HepG2 (cell line): Measurements from ENCODE around the gene OR6S1. TPM values are rescaled to one million over a fixed set of nuclear protein-coding genes. Genes with fewer than 3 reads are reported as not detected.
A peak's percentile ranks its signal among the peaks of the same experiment; 100 is the strongest.

Experiments
- CREB3 ChIP-seq: sonication (generic); formaldehyde crosslinking; IDR thresholded peaks from 2 replicates; pipeline ENCODE4 v1.5.0; 2020; ENCODE audit warnings: missing genetic modification reagents
- DRAP1 ChIP-seq: IDR thresholded peaks from 2 replicates; pipeline ENCODE4 v1.6.1; 2016; ENCODE audit warnings: missing genetic modification reagents, missing compliant biosample characterization
- ELF1 ChIP-seq: sonication (generic); formaldehyde crosslinking; IDR thresholded peaks from 2 replicates; pipeline ENCODE4 v1.4.0; 2020; ENCODE audit warnings: missing genetic modification reagents
- KDM4B ChIP-seq: sonication (generic); formaldehyde crosslinking; IDR thresholded peaks from 2 replicates; pipeline ENCODE4 v1.4.0; 2020; ENCODE audit warnings: missing genetic modification reagents
- PBX3 ChIP-seq: sonication (generic); formaldehyde crosslinking; IDR thresholded peaks from 2 replicates; pipeline ENCODE4 v1.8.1; 2023; ENCODE audit warnings: missing genetic modification reagents, inconsistent platforms, borderline replicate concordance
- SIX4 ChIP-seq: sonication (generic); formaldehyde crosslinking; IDR thresholded peaks from 2 replicates; pipeline ENCODE4 v1.4.0; 2020; ENCODE audit warnings: missing genetic modification reagents
- TBX3 ChIP-seq: fragments of 450-650 bp; IDR thresholded peaks from 2 replicates; pipeline ENCODE4 v1.6.1; 2017; ENCODE audit warnings: antibody characterized with exemption, mild to moderate bottlenecking, inconsistent platforms, borderline replicate concordance
- TEAD2 ChIP-seq: sonication (generic); formaldehyde crosslinking; IDR thresholded peaks from 2 replicates; pipeline ENCODE4 v1.9.0; 2021; ENCODE audit warnings: missing genetic modification reagents
- TMF1 ChIP-seq: sonication (generic); formaldehyde crosslinking; IDR thresholded peaks from 2 replicates; pipeline ENCODE4 v1.8.1; 2022; ENCODE audit warnings: low read depth, missing genetic modification reagents
- YEATS4 ChIP-seq: sonication (generic); formaldehyde crosslinking; IDR thresholded peaks from 2 replicates; pipeline ENCODE4 v1.4.0; 2020; ENCODE audit warnings: missing genetic modification reagents, borderline replicate concordance
- ZFP37 ChIP-seq: sonication (generic); formaldehyde crosslinking; IDR thresholded peaks from 2 replicates; pipeline ENCODE4 v1.4.0; 2020; ENCODE audit warnings: missing genetic modification reagents, borderline replicate concordance
- ZNF331 ChIP-seq: sonication (generic); formaldehyde crosslinking; IDR thresholded peaks from 2 replicates; pipeline ENCODE4 v1.4.0; 2020; ENCODE audit warnings: missing genetic modification reagents
- ZNF543 ChIP-seq: sonication (generic); formaldehyde crosslinking; IDR thresholded peaks from 2 replicates; pipeline ENCODE4 v1.4.0; 2020; ENCODE audit warnings: mild to moderate bottlenecking, missing genetic modification reagents
- ZNF564 ChIP-seq: sonication (generic); formaldehyde crosslinking; IDR thresholded peaks from 2 replicates; pipeline ENCODE4 v1.8.1; 2023; ENCODE audit warnings: mild to moderate bottlenecking, missing genetic modification reagents
- ZNF598 ChIP-seq: sonication (generic); formaldehyde crosslinking; IDR thresholded peaks from 2 replicates; pipeline ENCODE4 v1.5.1; 2020; ENCODE audit warnings: mild to moderate bottlenecking, missing genetic modification reagents, borderline replicate concordance
- ZNF646 ChIP-seq: sonication (generic); formaldehyde crosslinking; IDR thresholded peaks from 2 replicates; pipeline ENCODE4 v1.9.0; 2021; ENCODE audit warnings: mild to moderate bottlenecking, missing genetic modification reagents
- ZNF674 ChIP-seq: sonication (generic); formaldehyde crosslinking; IDR thresholded peaks from 2 replicates; pipeline ENCODE4 v1.5.0; 2020; ENCODE audit warnings: low read depth, mild to moderate bottlenecking, missing genetic modification reagents
- ZNF691 ChIP-seq: sonication (generic); formaldehyde crosslinking; IDR thresholded peaks from 2 replicates; pipeline ENCODE4 v1.4.0; 2020; ENCODE audit warnings: missing genetic modification reagents, low read depth, mild to moderate bottlenecking, borderline replicate concordance
- polyA plus RNA-seq, 8 experiments: library from polyadenylated mRNA; depleted of rRNA in 3 of 8; stranded (reverse) in 7 of 8; unstranded in 1 of 8; fragments of >200 nt; fragmentation: Illumina TruSeq in 4 of 8; extraction: Trizol in 4 of 8; gene quantifications; 2 replicates each; pipeline versions ENCODE4 v1.2.1 to v1.2.3, GENCODE V29; 2011 to 2016; ENCODE audit warnings: low read depth in 4 of 8, missing spikeins in 1 of 8, mixed read lengths in 1 of 8; ENCODE audit not compliant: insufficient read depth in 1 of 8
- total RNA-seq, 5 experiments: library from RNA; depleted of rRNA; stranded (reverse); fragments of >200 nt; fragmentation: Illumina TruSeq; extraction: Trizol; gene quantifications; 2 replicates each; pipeline ENCODE4 v1.2.3, GENCODE V29; 2016; ENCODE audit warnings: low read depth in 1 of 5

The OR6S1 gene
- total and polyA plus RNA-seq, 2 of the 13 experiments (the other 11 are each of a cell fraction or from before 2014, with no cell fraction given): 0.09 TPM; not detected in 1

- TF ChIP-seq ZNF646 (no peak), ELF1 (CRISPR knock-in tag) (no peak), YEATS4 (no peak), ZNF674 (CRISPR knock-in tag) (no peak), ZNF691 (peak; percentile 14), TMF1 (CRISPR knock-in tag) (no peak), TBX3 (no peak), SIX4 (CRISPR knock-in tag) (peak; percentile 24; the same call in 1 of the 2 replicates), ZNF543 (no peak), ZNF331 (CRISPR knock-in tag) (no peak), ZNF598 (CRISPR knock-in tag) (no peak), CREB3 (CRISPR knock-in tag) (no peak), KDM4B (CRISPR knock-in tag) (no peak; the same call in 1 of the 2 replicates), ZFP37 (CRISPR knock-in tag) (no peak), TEAD2 (CRISPR knock-in tag) (no peak), PBX3 (CRISPR knock-in tag) (no peak; the same call in 1 of the 2 replicates), ZNF564 (CRISPR knock-in tag) (no peak), DRAP1 (CRISPR knock-in tag) (peak; percentile 5; the same call in 1 of the 2 replicates)
Measured at GRCh38 chr14:20684662-20685456, 43.4 kb upstream of the OR6S1 start (continued).
